Smooth muscle cell (in vitro differentiated cells): Measurements from ENCODE around the gene ZNF343. TPM values are rescaled to one million over a fixed set of nuclear protein-coding genes. Genes with fewer than 3 reads are reported as not detected.
A peak's percentile ranks its signal among the peaks of the same experiment; 100 is the strongest.

Experiments
- DNase-seq: peaks from one replicate; lab custom pipeline; 2025; ENCODE audit not compliant: unreplicated experiment; lab: John Stamatoyannopoulos, UW
- H2AFZ ChIP-seq: fragments of 200-600 bp; sonication (generic); 2 replicates; pipeline ENCODE4 v1.6.0; 2016; ENCODE audit warnings: antibody characterized with exemption, low read depth, mild to moderate bottlenecking
- H3F3A ChIP-seq: fragments of 200-600 bp; sonication (generic); 2 replicates; pipeline ENCODE4 v1.6.0; 2017; ENCODE audit warnings: antibody characterized with exemption, low read depth
- H3K27ac ChIP-seq: fragments of 200-600 bp; sonication (generic); 2 replicates; pipeline ENCODE4 v1.5.1; 2016; ENCODE audit warnings: low read depth, mild to moderate bottlenecking
- H3K27me3 ChIP-seq: fragments of 200-600 bp; sonication (generic); 2 replicates; pipeline ENCODE4 v1.6.1; 2016; ENCODE audit warnings: low read depth, mild to moderate bottlenecking
- H3K36me3 ChIP-seq: fragments of 200-600 bp; sonication (generic); 2 replicates; pipeline ENCODE4 v1.5.1; 2016; ENCODE audit warnings: low read depth
- H3K4me1 ChIP-seq: fragments of 200-600 bp; sonication (generic); 2 replicates; pipeline ENCODE4 v1.5.1; 2016; ENCODE audit warnings: low read depth
- H3K4me2 ChIP-seq: fragments of 200-600 bp; sonication (generic); 2 replicates; pipeline ENCODE4 v1.6.0; 2016; ENCODE audit warnings: mild to moderate bottlenecking
- H3K4me3 ChIP-seq: fragments of 200-600 bp; sonication (generic); 2 replicates; pipeline ENCODE4 v1.5.1; 2016; ENCODE audit warnings: mild to moderate bottlenecking
- H3K79me2 ChIP-seq: fragments of 200-600 bp; sonication (generic); 2 replicates; pipeline ENCODE4 v1.6.0; 2016; ENCODE audit warnings: low read depth, mild to moderate bottlenecking
- H3K9ac ChIP-seq: fragments of 200-600 bp; sonication (generic); 2 replicates; pipeline ENCODE4 v1.6.0; 2016; ENCODE audit warnings: low read depth
- H3K9me3 ChIP-seq: fragments of 200-600 bp; sonication (generic); replicated peaks from 2 replicates; pipeline ENCODE4 v1.5.1; 2016; ENCODE audit warnings: low read depth
- H4K20me1 ChIP-seq: fragments of 200-600 bp; sonication (generic); 2 replicates; pipeline ENCODE4 v1.6.0; 2016; ENCODE audit warnings: low read depth
- CTCF ChIP-seq: fragments of 200-600 bp; sonication (generic); IDR thresholded peaks from 2 replicates; pipeline ENCODE4 v1.5.1; 2017; ENCODE audit warnings: borderline replicate concordance, mild to moderate bottlenecking, antibody characterized with exemption; ENCODE audit not compliant: insufficient read depth, poor library complexity, severe bottlenecking
- WGBS: methylation state at CpG from one replicate; pipeline ENCODE4 v1.1.7; 2016; ENCODE audit warnings: low lambda C conversion rate; 5-methylcytosine and 5-hydroxymethylcytosine counted together
- polyA plus RNA-seq: library from polyadenylated mRNA; unstranded; fragments of >200 nt; fragmentation: Nextera tagmentation; extraction: Ambion mirVana; gene quantifications from 2 replicates; pipeline ENCODE4 v1.2.1, GENCODE V29; 2016
- total RNA-seq: library from RNA; depleted of rRNA; stranded (reverse); fragments of >200 nt; gene quantifications from 2 replicates; pipeline ENCODE4 v1.2.3, GENCODE V29; 2014

Gene ZNF343
- total and polyA plus RNA-seq, 2 experiments from 2014 or later, result 2.3 to 5.0 TPM

GRCh38 chr20:2473516-2473915 is 35.2 kb downstream of the ZNF343 start:
- H3K9me3 ChIP-seq, result no peaks in the 10 kb centered on the region
- H3K4me3 ChIP-seq, result no peak overlapping the region
- peaks cover 20% of the 10 kb centered on the region for H3K79me2 ChIP-seq
- no peak overlapping the region for H2AFZ ChIP-seq
- peaks cover 17% of the 10 kb centered on the region for H4K20me1 ChIP-seq
- H3K4me2 ChIP-seq, result no peak overlapping the region
- H3F3A ChIP-seq, result no peaks in the 10 kb centered on the region
- TF ChIP-seq CTCF, result no peak
- no peak overlapping the region for H3K27ac ChIP-seq
- 60% methylated on average over 4 of the region's 4 CpGs for WGBS
- H3K4me1 ChIP-seq, result peaks cover 12% of the 10 kb centered on the region
- no peak overlapping the region for H3K9ac ChIP-seq
- no peaks in the 10 kb centered on the region for H3K27me3 ChIP-seq
- DNase-seq, result no peak
- no peaks in the 10 kb centered on the region for H3K36me3 ChIP-seq

GRCh38 chr20:2470423-2471193 is 38.1 kb downstream of the ZNF343 start, which contains the start of gene SNRPB:
TSS of gene SNRPB (minus strand) at chr20:2470789. CDS start at chr20:2470690, 99 bp downstream.
- Histone ChIP-seq H3K27ac (peak within 1 kb of the TSS; percentile 85), H3K4me2 (peak within 1 kb of the TSS; percentile 100), H3K4me3 (peak within 1 kb of the TSS; percentile 83), H3K36me3 (peaks cover 3% of the 10 kb centered on the region), H3K9me3 (no peaks in the 10 kb centered on the region), H3K4me1 (peaks cover 14% of the 10 kb centered on the region), H3K79me2 (peaks cover 47% of the 10 kb centered on the region), H4K20me1 (peaks cover 46% of the 10 kb centered on the region), H2AFZ (peak within 1 kb of the TSS; percentile 72), H3F3A (peaks cover 4% of the 10 kb centered on the region), H3K27me3 (no peaks in the 10 kb centered on the region), H3K9ac (peak within 1 kb of the TSS; percentile 94)
- DNase-seq, result peak; percentile 75
- TF ChIP-seq CTCF, result no peak
- WGBS, result 2% methylated on average over 53 of the region's 53 CpGs

GRCh38 chr20:2469991-2470422 is 38.7 kb downstream of the ZNF343 start:
- Histone ChIP-seq H3K4me1 (peaks cover 14% of the 10 kb centered on the region), H3K4me2 (peak overlapping the region; percentile 100), H3F3A (peaks cover 5% of the 10 kb centered on the region), H3K9ac (peak overlapping the region; percentile 94), H3K27ac (peak overlapping the region; percentile 85), H3K4me3 (peak overlapping the region; percentile 83), H3K27me3 (no peaks in the 10 kb centered on the region), H3K79me2 (peaks cover 47% of the 10 kb centered on the region), H4K20me1 (peaks cover 51% of the 10 kb centered on the region), H3K9me3 (no peaks in the 10 kb centered on the region), H3K36me3 (peaks cover 6% of the 10 kb centered on the region), H2AFZ (peak overlapping the region; percentile 69)
- under 1% methylated on average over 19 of the region's 19 CpGs for WGBS
- TF ChIP-seq CTCF, result no peak
- peak; percentile 51 for DNase-seq
